GM21526 (cell line): Measurements from ENCODE around the gene PARP12.

ENCODE experiments used
- ATAC-seq: cut with Tn5 transposase; IDR thresholded peaks from one replicate; pipeline ENCODE4 v1.9.1; 2021; ENCODE audit warnings: moderate library complexity; ENCODE audit not compliant: unreplicated experiment, low FRiP score

The PARP12 gene

DNA sequence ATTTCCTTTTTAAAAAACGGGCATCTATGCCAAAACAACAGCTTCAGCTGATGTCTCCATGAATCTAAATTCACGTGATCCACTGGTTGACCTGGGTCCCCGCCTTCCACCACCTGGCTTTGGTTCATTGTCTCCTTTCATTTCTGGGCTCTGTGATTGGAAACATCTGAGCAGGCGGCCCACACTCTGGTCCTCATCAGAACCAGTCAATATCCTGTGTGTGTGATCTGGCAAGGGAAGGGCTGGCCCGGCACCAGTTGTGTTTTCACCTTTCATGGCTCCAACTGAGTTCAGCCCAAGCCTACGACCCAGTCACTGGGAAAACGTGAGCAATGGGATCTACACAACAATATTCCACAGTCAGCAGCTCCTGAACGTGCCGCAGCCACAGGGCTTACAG is 46.2 kb downstream of the PARP12 start:
- ATAC-seq: no peak

DNA sequence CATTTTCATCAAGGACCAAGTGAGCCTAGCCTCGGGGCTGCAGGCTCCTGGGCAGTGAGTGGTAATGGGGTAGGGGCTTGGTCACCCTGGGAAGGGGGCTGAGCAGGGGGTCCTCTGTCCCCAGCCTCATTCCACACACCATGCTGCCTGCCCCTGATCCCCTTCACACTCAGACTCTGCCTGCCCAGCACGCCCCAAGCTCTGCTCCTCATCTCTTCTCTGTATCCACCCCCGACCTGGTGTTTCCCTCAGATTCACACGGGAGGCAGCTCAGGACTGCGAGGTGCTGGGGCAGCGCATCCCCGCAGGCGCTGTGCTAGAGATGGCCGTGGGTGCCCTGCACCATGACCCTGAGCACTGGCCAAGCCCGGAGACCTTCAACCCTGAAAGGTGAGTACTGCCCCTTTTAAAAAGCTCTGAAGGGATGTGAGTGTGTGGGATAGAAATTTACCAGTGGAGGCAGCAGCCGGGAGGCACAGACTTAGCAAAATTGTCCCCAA is 47.2 kb downstream of the PARP12 start:
- ATAC-seq: no peak

- ATAC-seq: no peak
Observed at GRCh38 chr7:140014123-140014522, 48.6 kb downstream of the PARP12 start.

DNA sequence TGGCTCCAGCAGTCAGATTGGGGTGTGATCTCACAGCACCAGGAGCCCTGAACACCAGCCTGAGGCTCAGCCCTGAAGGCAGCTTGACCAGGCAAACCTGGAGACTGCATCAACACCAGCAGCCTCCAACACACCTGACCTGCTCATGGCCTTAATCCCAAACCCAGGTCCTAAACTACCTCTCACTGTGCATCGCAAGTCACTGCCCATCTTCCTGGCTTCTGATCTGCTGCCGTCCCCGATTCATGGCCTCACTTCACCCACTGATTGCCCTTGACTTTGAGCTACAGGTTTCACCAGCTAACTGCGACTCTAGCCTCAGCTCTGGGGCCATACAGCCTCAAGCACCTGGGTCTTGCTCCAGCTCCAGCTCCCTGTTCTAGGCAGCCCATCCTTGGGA is 49.1 kb downstream of the PARP12 start:
- ATAC-seq: no peak

DNA sequence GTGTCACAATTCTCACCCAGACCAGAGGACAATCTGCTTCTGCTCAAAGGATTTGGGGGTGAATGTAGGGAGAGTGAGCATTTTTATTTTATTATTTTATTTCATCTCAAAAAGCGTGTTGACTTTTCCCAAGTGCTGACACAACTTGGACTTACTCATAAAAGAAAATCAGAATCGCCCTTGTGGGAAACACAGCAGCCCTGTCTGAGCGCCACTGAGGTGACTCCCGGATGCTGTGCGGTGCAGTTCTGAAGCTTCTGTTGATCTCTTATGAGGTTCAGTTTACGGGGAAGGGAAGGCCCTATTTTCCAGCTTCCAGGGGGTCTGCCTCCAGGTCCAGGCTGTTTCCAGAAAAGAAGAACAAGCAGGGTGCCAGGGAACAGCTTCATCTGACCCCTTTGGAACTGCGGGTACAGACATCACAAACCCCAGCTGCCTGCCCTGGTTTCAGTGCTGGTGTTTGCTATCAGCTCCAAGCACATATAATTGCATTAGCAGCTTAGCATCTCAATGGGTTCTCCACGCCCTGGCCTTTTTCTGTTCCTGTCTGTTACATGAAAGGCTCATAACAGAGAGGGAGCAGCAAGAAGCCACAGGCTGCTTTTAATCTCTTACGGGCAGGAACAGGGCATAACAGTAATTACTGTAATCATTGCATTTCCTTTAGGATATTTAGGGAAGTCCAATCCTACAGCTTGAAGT is 52.4 kb downstream of the PARP12 start:
- no peak for ATAC-seq

DNA sequence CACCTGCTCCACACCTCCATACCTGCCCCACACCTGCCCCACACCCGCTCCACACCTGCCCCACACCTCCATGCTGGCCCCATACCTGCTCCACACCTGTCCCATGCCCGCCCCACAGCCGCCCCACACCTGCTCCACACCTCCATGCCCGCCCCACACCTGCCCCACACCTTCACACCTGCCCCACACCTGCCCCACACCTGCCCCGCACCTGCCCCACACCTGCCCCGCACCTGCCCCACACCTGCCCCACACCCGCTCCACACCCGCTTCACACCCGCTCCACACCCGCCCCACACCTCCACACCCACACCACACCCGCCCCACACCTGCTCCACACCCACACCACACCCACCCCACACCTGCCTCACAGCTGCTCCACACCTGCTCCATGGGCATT is 53.0 kb downstream of the PARP12 start:
- no peak for ATAC-seq

DNA sequence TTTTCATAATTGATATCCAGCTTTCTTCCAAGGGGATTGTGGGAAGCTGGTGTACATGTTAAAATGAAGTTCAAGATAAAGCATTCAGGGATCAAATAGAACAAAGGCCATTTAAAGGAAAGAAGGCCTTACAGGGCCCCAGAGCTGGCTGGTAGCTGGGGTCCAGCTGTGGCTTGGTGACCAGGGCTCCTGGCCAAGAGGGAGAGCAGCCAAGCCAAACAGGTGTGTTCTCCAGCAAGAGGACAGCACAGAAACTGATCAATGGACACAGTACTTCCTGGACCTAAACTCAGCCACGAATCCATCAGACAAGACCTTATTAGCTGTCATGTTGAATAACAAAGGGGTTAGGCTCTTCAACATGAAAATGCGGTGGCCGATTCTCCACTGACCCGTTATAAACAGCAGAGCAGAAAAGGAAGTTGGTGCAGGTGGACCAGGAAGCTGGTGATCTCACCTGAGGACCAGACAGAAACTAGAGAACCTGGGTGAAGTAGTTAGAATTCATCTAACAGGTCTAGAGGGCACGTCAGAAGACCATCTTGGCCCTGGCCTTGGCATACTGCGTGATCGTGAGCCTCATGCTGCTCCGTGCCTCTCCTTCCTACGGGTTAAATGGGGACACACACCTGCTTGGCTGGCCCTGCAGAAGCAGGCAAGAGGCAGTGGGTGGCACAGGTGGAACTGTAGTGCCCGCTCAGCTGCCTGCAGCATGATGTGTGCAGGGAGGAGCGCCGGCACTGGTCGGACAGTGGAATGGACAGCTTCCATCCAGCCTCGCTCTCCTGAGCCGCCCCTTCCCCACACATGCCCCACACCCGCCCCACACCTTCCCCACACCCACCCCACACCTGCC is 53.8 kb downstream of the PARP12 start:
- no peak for ATAC-seq

- no peak for ATAC-seq
Observed at GRCh38 chr7:140007051-140007690, 55.6 kb downstream of the PARP12 start.

DNA sequence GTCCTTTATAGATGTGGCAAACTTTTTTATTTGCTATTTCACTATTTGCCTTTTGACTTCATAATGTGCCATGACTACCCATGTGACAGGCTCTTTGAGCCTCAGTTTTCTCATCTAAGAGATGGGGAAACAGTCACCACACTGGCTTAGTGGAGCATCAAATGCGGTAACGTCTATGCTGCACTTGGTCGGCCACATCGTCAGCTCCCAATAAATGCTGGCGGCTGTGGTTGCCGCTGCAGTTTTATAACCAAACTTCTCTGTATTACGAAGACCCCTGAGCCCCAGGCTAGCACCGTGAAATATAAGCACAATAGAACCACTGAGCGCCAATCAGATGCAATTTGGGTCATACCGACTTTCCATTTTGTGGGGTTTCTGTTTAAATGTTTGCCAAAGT is 56.2 kb downstream of the PARP12 start:
- no peak for ATAC-seq

DNA sequence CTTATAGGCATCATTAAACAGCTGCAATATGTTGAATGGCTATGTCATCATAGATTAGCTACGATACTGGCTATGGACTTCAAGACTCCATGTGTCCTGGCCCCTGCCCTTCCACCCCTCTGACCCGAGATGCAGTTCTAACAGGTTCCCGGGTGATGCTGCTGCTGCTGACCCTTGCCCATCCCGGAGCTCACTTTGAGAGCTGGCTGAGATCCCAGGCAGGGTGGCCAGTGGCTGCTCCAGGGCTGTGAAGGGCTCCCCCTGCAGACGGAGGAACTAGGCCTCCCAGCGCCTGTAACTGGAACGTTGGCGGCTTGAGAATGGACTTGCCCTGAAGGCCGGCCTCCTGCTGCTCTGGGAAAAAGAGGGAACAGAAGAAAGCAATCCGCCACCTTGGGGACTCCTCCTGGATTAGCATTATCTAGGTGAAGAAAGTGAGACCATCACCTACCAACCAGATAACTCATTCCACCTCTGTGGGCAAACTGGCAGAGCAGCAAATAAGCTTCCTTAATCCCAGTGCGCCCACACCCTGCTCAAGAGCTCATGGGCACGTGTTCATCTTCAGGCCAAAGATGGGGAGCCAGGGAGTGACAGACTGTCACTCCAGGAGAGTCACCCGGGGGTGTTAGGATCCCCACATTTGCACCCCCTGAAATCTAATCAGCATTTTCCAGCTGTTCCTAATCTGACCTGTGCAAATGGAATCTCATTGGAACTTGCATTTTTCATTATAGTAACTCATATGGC is 56.8 kb downstream of the PARP12 start:
- ATAC-seq: no peak

- ATAC-seq: no peak
Observed at GRCh38 chr7:140005341-140005740, 57.4 kb downstream of the PARP12 start.

GRCh38 chr7:140004672-140005071 is 58.1 kb downstream of the PARP12 start:
- ATAC-seq: no peak

DNA sequence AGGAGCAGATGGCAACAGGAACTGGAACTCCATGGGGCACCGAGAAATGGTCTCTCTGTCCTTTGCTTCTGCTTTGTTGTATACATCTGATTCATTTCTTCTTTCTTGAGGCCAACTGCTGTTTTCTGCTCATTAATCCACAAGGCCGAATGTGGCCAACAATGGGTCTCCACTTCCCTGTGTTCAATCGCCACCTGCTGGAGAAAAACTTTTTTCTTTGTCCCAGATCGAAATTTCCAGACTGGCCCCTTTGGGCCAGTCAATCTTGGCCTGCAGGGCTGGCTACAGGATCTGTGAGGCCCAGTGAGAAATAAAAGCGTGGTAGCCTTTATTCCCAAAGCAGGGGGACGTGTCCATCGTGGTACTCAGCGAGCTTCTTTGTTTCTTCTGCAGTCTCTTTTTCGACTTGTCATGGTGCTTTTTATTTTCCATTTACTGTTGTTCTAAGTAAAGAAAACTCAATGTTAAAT is 58.8 kb downstream of the PARP12 start:
- ATAC-seq: no peak

- ATAC-seq: no peak
Observed at GRCh38 chr7:140000666-140001268, 62.0 kb downstream of the PARP12 start.

DNA sequence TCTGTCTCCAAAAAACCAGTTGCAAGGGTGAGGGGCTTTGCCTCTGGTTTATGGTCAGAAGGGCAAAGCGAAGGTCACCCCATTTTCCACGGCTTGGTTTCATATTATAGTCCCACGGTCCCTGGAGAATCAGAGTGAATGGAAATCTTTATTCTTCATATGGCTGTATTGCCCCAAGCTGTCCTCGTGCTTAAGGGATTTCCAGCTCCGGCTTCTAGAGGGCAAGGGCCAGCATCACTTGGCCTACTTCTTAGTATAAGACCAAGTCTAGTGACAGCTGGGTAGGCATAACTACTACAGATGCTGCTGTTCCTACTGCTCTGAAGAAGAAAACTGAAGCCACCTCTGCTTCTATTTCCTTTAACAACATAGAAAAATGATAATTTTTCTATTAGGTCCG is 63.2 kb downstream of the PARP12 start:
- ATAC-seq: no peak

DNA sequence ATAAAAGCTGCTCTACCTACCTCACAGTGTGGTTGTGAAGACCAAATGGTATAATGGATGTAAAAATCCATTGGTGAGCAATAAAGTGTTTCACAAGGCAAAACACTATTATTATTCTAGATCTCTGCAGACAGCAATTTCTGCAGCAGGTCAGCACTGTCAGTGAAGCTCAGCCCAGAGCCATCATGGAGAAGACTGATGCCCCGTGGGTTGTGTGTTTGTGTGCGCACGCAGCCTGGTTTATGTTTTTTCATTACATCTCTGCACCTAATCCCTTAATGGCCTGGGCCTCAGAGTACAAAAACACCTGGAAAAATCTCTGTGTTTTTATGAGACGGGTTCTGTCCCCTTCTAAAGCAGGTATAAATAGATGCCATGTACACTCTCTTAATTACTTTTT is 64.2 kb downstream of the PARP12 start:
- no peak for ATAC-seq

- no peak for ATAC-seq
Observed at GRCh38 chr7:139995017-139995915, 67.5 kb downstream of the PARP12 start.

DNA sequence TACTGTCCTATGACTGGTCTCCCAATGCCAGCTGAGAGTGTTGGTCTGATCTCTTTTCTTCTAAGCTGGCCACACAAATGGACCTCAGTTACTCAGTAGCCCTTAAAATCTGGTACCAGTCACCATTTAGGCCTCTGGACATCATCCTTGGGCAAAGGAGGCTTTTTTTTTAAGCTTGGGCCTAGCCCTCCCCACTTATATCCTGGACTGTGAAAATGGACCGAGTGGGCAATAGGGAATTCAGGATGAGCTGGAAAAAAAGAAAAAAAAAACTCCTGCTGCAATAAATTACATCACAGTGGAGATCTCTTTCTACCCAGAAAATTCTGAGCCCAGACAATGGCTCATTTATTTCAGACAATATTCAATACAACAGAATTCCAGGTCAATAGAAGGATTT is 68.4 kb downstream of the PARP12 start:
- ATAC-seq: no peak

DNA sequence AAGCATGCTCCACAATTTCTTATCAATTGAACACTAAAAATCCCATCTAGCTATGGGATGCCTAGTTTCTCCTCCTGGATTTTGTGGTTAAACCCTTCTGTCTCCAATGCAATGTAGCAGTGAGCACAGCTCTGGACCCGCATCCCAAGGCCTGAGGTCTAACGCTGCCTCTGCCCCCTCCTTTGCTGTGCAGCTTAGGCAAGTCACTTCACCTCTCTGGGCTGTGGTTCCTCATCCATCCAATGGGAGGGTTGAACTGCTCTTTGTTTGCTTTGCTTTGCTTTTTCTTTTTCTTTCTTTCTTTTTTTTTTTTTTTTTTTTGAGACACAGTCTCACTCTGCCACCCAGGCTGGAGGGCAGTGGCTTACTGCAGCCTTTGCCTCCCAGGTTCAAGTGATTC is 69.2 kb downstream of the PARP12 start:
- ATAC-seq: no peak
